Fibroblast of lung (primary cell): ENCODE data around the gene ARPIN. TPM values are rescaled to one million over a fixed set of nuclear protein-coding genes. Genes with fewer than 3 reads are reported as not detected.

Experiments
- DNase-seq, 2 donors: peaks; one replicate each; pipeline versions ENCODE4 v3.0.0 to v3.0.0-alpha.2; 2010; ENCODE audit warnings: low read depth in 2 of 2
- H2AFZ ChIP-seq: 2 replicates; pipeline ENCODE4 v1.5.1; 2012; ENCODE audit warnings: low read length, control low read depth, inconsistent platforms
- H3K27ac ChIP-seq: 2 replicates; pipeline ENCODE4 v1.5.1; 2011; ENCODE audit warnings: low read length, control low read depth; ENCODE audit not compliant: insufficient read depth
- H3K27me3 ChIP-seq: 2 replicates; pipeline ENCODE4 v1.5.1; 2011; ENCODE audit warnings: mild to moderate bottlenecking, low read length; ENCODE audit not compliant: control insufficient read depth, insufficient read depth
- H3K36me3 ChIP-seq: 2 replicates; pipeline ENCODE4 v1.5.1; 2011; ENCODE audit warnings: low read length; ENCODE audit not compliant: control insufficient read depth, insufficient read depth
- H3K4me1 ChIP-seq: 2 replicates; pipeline ENCODE4 v1.5.1; 2011; ENCODE audit warnings: low read length; ENCODE audit not compliant: control insufficient read depth, insufficient read depth; ENCODE audit errors: extremely low read depth
- H3K4me2 ChIP-seq: 2 replicates; pipeline ENCODE4 v1.5.1; 2011; ENCODE audit warnings: low read length, control low read depth; ENCODE audit not compliant: insufficient read depth; ENCODE audit errors: extremely low read depth
- H3K4me3 ChIP-seq, 4 experiments: fragments of 200-600 bp in 1 of 4; sonication (generic) in 1 of 4; replicated peaks in 1 of 4; 2 replicates each; pipeline ENCODE4 v1.5.1; 2011 to 2016; ENCODE audit warnings: low read length in 4 of 4, low read depth in 3 of 4, mild to moderate bottlenecking in 3 of 4, control low read depth in 2 of 4, inconsistent platforms in 1 of 4, mixed read lengths in 1 of 4; ENCODE audit not compliant: insufficient read depth in 1 of 4; ENCODE audit errors: control extremely low read depth in 1 of 4
- H3K79me2 ChIP-seq: 2 replicates; pipeline ENCODE4 v1.5.1; 2012; ENCODE audit warnings: mild to moderate bottlenecking, low read length, inconsistent platforms; ENCODE audit not compliant: control insufficient read depth, insufficient read depth
- H3K9ac ChIP-seq: 2 replicates; pipeline ENCODE4 v1.5.1; 2011; ENCODE audit warnings: mild to moderate bottlenecking, low read length, control low read depth; ENCODE audit not compliant: insufficient read depth
- H3K9me3 ChIP-seq: 2 replicates; pipeline ENCODE4 v1.5.1; 2012; ENCODE audit warnings: low read depth, low read length; ENCODE audit not compliant: control insufficient read depth, insufficient read depth
- H4K20me1 ChIP-seq: 2 replicates; pipeline ENCODE4 v1.5.1; 2011; ENCODE audit warnings: low read length; ENCODE audit not compliant: control insufficient read depth, insufficient read depth; ENCODE audit errors: extremely low read depth
- CTCF ChIP-seq, 2 donors: IDR thresholded peaks in 1 of 2; conservative IDR thresholded peaks in 1 of 2; 1 replicate in 1 of 2; 2 replicates in 1 of 2; pipeline ENCODE4 v1.5.1; 2011 to 2012; ENCODE audit warnings: low read length in 2 of 2, control low read depth in 1 of 2, inconsistent platforms in 1 of 2, low read depth in 1 of 2, mild to moderate bottlenecking in 1 of 2
- EZH2 ChIP-seq: IDR thresholded peaks from 2 replicates; pipeline ENCODE4 v1.5.1; 2012; ENCODE audit warnings: low read length, control low read depth, mild to moderate bottlenecking; ENCODE audit errors: missing control alignments
- polyA plus RNA-seq, 2 donors: library from polyadenylated mRNA; depleted of rRNA in 1 of 2; stranded (reverse) in 1 of 2; unstranded in 1 of 2; fragments of >200 nt; gene quantifications; 2 replicates each; pipeline ENCODE4 v1.2.1, GENCODE V29; 2011 to 2012; ENCODE audit warnings: missing spikeins in 1 of 2
- total RNA-seq: library from RNA; depleted of rRNA; stranded (reverse); fragments of >200 nt; gene quantifications from 2 replicates; pipeline ENCODE4 v1.2.1, GENCODE V29; 2014

Gene ARPIN
- total and polyA plus RNA-seq, 2 donors (not counting 1 experiment from before 2014, with no cell fraction given): 13.2 to 13.4 TPM

DNA sequence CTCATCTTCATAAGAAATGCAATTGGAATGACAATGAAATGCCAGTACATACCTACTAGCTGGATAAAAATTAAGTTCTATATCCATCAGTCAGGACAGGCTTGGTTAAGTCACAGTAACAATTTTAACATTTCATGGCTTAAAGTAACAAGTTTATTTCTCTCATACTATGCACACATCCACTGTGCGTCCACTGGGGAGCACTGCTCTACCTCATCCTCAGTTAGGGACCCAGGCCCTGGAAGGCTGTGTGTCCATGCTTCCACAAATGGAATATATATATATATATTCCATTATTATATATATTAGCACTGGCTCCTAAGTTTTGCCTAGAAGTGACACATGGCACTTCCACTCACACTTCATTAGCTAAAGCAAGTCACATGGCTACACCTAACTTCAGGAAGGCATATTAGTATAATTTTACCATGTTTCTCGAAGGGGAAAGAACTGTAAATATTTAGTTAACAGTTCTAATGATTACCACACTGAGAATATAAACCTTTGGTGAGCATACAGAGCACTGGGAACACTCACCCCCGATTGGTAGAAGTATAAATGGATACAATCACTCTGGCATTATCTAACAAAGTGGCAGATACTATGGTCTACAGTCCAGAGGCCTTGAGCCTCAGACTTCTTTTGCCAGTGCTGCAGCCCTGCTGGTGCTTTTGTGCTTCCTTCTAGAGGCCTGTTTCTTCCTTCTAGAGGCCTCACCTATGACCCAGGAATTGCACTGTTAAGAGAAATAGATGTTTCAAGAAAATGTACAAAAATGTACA lies 47.6 kb downstream of the ARPIN start:
- no peak overlapping the region for H3K4me2 ChIP-seq
- H3K4me1 ChIP-seq: no peaks in the 10 kb centered on the region

GRCh38 chr15:89863918-89864317 lies 48.8 kb downstream of the ARPIN start:
- Histone ChIP-seq H3K4me2 (no peak overlapping the region), H3K4me3 (no peak overlapping the region), H2AFZ (no peak overlapping the region), H3K36me3 (no peaks in the 10 kb centered on the region), H3K27me3 (no peaks in the 10 kb centered on the region), H3K9ac (no peak overlapping the region), H4K20me1 (no peaks in the 10 kb centered on the region), H3K27ac (no peak overlapping the region), H3K4me1 (no peaks in the 10 kb centered on the region), H3K9me3 (no peaks in the 10 kb centered on the region), H3K79me2 (no peaks in the 10 kb centered on the region)
- no peak for TF ChIP-seq EZH2
- peak in 1 of 2 donors; percentile 9 for TF ChIP-seq CTCF (conservative IDR thresholded peaks at IDR 0.05 in 1 of 2, IDR thresholded peaks at IDR 0.05 in 1 of 2; ENCODE audit: low read depth in 1 of 2, low read length in 2 of 2)
- DNase-seq: peak in 1 of 2 donors; percentile 25

More for the DNA sequence above, 47.6 kb downstream of the ARPIN start:
- no peaks in the 10 kb centered on the region for H3K9me3 ChIP-seq
- no peak overlapping the region for H2AFZ ChIP-seq
- no peak for DNase-seq
- H4K20me1 ChIP-seq: no peaks in the 10 kb centered on the region
- no peak overlapping the region for H3K4me3 ChIP-seq
- no peaks in the 10 kb centered on the region for H3K27me3 ChIP-seq
- H3K9ac ChIP-seq: no peak overlapping the region
- no peak for TF ChIP-seq EZH2
- TF ChIP-seq CTCF (conservative IDR thresholded peaks at IDR 0.05 in 1 of 2, IDR thresholded peaks at IDR 0.05 in 1 of 2; ENCODE audit: low read depth in 1 of 2, low read length in 2 of 2): no peak
- H3K79me2 ChIP-seq: no peaks in the 10 kb centered on the region
- H3K27ac ChIP-seq: no peak overlapping the region
- no peaks in the 10 kb centered on the region for H3K36me3 ChIP-seq

DNA sequence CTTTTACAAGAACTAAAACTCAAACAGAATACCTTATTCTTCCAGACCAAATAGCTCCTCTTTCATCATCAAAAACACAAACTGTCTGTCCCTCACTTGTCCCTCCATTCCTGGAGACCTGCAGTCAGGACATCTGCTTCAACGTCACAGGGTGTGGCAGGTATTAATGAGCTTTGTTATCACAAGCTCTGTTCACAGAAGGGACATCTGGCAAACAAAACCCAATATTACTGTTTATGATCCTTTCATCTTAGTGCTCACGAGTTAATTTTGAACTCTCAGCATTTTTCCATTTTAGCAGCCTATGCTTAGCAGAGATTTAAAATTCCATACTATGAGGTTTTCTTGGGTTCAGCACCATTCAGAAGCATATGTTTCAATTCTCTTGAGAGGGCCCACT lies 51.9 kb downstream of the ARPIN start:
- Histone ChIP-seq H3K9ac (no peak overlapping the region), H4K20me1 (no peaks in the 10 kb centered on the region), H3K36me3 (no peaks in the 10 kb centered on the region), H3K4me3 (no peak overlapping the region), H3K4me1 (no peaks in the 10 kb centered on the region), H3K79me2 (no peaks in the 10 kb centered on the region), H3K27me3 (no peaks in the 10 kb centered on the region), H3K4me2 (no peak overlapping the region), H2AFZ (no peak overlapping the region), H3K9me3 (no peaks in the 10 kb centered on the region), H3K27ac (no peak overlapping the region)
- DNase-seq: no peak
- TF ChIP-seq EZH2 (no peak), CTCF (conservative IDR thresholded peaks at IDR 0.05 in 1 of 2, IDR thresholded peaks at IDR 0.05 in 1 of 2; ENCODE audit: low read depth in 1 of 2, low read length in 2 of 2) (no peak)
